Measurements from ENCODE around the gene NGF. TPM values are rescaled to one million over a fixed set of nuclear protein-coding genes. Genes with fewer than 3 reads are reported as not detected.
"Not testable (repeated sequence)": the region's sequence is repeated elsewhere in the genome, so short reads cannot be mapped to it uniquely, and the experiment has no call there.

Gene NGF
- total RNA-seq, 2 donors from 2014 or later: not detected

DNA sequence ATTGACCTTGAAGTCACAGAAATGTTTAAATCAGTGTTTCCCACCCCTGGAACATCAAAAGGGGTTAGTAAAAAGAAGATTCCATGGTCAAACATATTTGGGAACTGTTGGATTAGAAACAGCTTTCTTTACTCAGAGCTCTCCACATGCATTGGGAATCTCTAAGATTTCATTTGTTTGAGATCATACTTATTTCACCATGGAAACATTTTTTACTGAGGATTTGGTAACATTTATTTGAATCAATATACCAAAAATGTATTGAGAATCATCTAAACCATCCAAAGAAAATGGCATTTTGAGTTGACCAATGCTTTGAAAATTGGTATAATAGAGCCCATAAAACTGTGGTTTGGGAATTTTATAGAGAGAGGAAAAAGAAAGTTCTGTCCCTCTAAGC, 25.3 kb downstream of the NGF start:
- Mint-ChIP-seq H3K4me3 (no peak overlapping the region), H3K27me3 (peaks cover 26% of the 10 kb centered on the region), H3K36me3 (ENCODE audit: low read depth) (no peaks in the 10 kb centered on the region), H3K4me1 (no peaks in the 10 kb centered on the region), H3K27ac (no peak overlapping the region)
- DNase-seq: no peak
- no peaks in the 10 kb centered on the region for H3K9me3 ChIP-seq (ENCODE audit: control insufficient read depth, low read length, poor library complexity, severe bottlenecking)
- ATAC-seq: no peak

DNA sequence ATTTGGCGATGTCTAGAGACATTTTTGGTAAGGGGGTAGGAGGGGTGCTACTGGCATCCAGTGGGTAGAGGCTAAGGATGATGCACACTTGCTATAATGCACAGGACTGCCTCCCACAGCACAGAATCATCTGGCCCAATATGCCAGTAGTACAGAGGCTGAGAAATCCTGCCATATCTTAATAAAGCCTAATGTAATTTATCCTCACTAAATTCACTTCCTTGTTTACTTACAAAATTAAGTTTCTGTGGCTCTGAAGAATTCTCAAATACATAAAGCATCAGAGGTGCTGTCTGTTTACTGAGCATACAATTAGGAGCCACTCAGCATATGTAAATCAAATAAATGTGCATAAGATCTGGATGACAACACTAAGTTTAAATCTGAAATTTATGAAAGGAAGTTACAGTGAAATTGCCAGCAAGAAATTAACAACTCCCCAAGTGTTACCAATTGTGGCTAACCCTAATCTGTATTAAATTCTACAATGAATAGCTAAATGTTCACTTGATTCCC, 26.5 kb downstream of the NGF start:
- H3K4me3 Mint-ChIP-seq: no peak overlapping the region
- no peaks in the 10 kb centered on the region for H3K36me3 Mint-ChIP-seq (ENCODE audit: low read depth)
- H3K27ac Mint-ChIP-seq: no peak overlapping the region
- H3K27me3 Mint-ChIP-seq: peaks cover 23% of the 10 kb centered on the region
- no peaks in the 10 kb centered on the region for H3K9me3 ChIP-seq (ENCODE audit: control insufficient read depth, low read length, poor library complexity, severe bottlenecking)
- DNase-seq: no peak
- H3K4me1 Mint-ChIP-seq: no peaks in the 10 kb centered on the region
- no peak for ATAC-seq

DNA sequence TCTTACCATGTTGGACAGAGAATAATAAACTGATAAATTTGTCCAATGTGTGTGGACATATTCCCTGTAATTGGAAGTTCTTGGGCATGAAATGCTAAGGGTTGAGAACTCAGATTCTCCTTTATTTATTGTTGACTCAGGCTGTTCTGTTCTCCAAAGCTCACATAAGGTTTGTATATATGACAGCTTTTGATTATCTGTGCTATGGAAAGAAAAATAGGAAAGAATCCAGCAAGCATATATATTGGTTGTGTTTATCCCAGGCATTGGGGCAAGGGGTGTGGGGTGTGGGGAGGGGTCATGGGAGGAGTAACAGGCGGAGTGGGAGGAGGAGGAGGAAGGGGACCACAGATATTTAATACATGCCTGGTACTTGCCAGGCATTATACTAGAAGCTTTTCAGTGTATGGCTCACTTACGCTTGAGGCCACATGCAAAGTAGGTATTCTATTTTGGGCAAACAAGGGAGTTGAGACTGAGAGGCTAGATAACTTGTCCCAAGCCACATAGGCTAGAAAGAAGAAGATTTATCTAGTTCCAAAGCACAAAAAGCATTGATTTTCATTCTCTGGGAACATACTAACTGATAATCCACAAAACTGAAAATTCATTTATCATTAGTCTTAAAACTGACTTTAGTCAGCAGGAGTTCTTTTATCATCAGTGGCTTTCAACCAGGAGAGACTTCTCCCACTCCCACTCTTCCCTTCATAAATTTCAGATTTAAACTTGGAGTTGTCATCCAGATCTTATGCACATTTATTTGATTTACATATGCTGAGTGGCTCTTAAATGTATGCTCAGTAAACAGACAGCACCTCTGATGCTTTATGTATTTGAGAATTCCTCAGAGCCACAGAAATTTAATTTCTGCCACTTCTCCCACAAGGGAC, 27.2 kb downstream of the NGF start:
- H3K4me3 Mint-ChIP-seq: no peak overlapping the region
- H3K4me1 Mint-ChIP-seq: no peaks in the 10 kb centered on the region

DNA sequence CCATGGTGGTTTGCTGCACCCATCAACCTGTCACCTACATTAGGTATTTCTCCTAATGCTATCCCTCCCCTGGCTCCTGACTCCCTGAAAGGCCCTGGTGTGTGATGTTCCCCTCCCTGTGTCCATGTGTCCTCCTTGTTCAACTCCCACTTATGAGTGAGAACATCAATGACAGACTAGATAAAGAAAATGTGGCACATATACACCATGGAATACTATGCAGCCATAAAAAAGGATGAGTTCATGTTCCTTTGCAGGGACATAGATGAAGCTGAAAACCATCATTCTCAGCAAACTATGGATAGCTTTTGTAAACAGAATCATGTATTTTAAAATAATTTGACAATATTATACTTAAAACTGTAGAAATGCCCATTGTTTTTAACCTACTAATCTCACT, 28.5 kb downstream of the NGF start:
- not testable (repeated sequence) for H3K4me3 Mint-ChIP-seq; H3K27ac Mint-ChIP-seq; H3K4me1 Mint-ChIP-seq; ATAC-seq; H3K36me3 Mint-ChIP-seq (ENCODE audit: low read depth); H3K9me3 ChIP-seq (ENCODE audit: control insufficient read depth, low read length, poor library complexity, severe bottlenecking); DNase-seq
- peaks cover 16% of the 10 kb centered on the region for H3K27me3 Mint-ChIP-seq

More for the DNA sequence above, 27.2 kb downstream of the NGF start:
- Mint-ChIP-seq H3K27me3 (peaks cover 23% of the 10 kb centered on the region), H3K36me3 (ENCODE audit: low read depth) (no peaks in the 10 kb centered on the region), H3K27ac (no peak overlapping the region)
- ATAC-seq: no peak
- H3K9me3 ChIP-seq (ENCODE audit: control insufficient read depth, low read length, poor library complexity, severe bottlenecking): no peaks in the 10 kb centered on the region
- DNase-seq: no peak

DNA sequence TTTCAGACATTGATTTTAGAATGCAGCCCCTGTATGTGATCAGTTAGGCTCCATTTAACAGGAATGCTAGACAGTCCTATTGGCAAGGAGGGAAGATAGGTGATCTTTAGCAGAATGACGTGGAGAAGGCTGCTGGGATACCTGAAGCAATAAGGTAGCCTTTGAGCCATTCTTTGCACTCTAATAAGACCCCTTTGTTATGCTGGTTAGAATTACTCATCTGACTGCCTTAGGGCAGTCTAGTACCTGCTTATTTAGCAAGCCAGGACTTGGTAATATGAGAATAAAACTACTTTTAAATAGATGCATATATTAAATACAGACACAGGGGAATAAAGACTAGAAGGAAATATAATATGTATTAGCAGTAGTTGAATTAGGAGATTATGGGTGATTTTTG, 29.1 kb downstream of the NGF start:
- Mint-ChIP-seq H3K36me3 (ENCODE audit: low read depth) (no peaks in the 10 kb centered on the region), H3K4me3 (no peak overlapping the region), H3K27ac (no peak overlapping the region), H3K4me1 (no peaks in the 10 kb centered on the region), H3K27me3 (peaks cover 13% of the 10 kb centered on the region)
- DNase-seq (no peak), ATAC-seq (no peak)
- no peaks in the 10 kb centered on the region for H3K9me3 ChIP-seq (ENCODE audit: control insufficient read depth, low read length, poor library complexity, severe bottlenecking)

DNA sequence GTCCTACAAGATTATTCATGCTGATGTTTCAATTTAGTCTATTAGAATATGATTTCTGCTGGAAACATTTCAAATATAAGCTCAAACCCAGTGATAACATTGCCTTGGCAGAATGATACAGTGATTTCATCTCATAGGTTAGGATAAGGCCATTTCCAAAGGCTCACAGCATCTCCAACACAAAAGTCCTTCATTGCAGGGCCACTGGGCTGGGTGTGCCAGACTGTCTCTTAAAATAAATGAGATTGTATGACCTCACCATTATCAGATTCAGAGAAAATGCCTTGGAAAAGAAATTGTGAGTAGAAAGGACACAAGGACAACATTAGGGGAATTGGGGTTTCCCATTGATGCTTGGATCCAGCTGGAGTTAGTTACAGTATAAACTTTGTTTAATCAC, 30.4 kb downstream of the NGF start:
- no peak overlapping the region for H3K27ac Mint-ChIP-seq
- H3K4me1 Mint-ChIP-seq: no peaks in the 10 kb centered on the region

DNA sequence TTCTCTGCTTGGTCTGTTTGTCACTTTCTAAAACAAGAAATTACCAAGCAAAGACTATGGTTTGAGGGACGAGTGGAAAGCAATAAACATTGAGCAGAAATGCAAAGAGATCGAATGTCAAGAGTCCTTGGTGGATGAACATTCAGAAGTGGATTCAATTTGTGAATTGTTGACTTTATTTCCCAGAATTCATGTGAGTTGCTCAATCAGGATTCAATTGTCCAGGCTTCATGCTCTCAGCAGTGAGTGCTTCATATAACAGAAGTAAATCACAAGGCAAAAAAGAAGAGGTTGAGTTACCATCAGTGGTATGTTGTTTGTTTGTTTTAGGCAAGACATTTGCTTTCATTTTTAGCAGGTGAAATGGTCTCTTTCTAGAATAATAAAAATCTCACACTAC, 31.9 kb downstream of the NGF start:
- no peaks in the 10 kb centered on the region for H3K36me3 Mint-ChIP-seq (ENCODE audit: low read depth)
- ATAC-seq (no peak), DNase-seq (no peak)
- no peaks in the 10 kb centered on the region for H3K4me1 Mint-ChIP-seq
- H3K27me3 Mint-ChIP-seq: peaks cover 13% of the 10 kb centered on the region
- no peaks in the 10 kb centered on the region for H3K9me3 ChIP-seq (ENCODE audit: control insufficient read depth, low read length, poor library complexity, severe bottlenecking)
- no peak overlapping the region for H3K4me3 Mint-ChIP-seq
- no peak overlapping the region for H3K27ac Mint-ChIP-seq

More for the DNA sequence above, 30.4 kb downstream of the NGF start:
- ATAC-seq (no peak), DNase-seq (no peak)
- H3K36me3 Mint-ChIP-seq (ENCODE audit: low read depth): no peaks in the 10 kb centered on the region
- peaks cover 13% of the 10 kb centered on the region for H3K27me3 Mint-ChIP-seq
- H3K9me3 ChIP-seq (ENCODE audit: control insufficient read depth, low read length, poor library complexity, severe bottlenecking): no peaks in the 10 kb centered on the region
- no peak overlapping the region for H3K4me3 Mint-ChIP-seq

DNA sequence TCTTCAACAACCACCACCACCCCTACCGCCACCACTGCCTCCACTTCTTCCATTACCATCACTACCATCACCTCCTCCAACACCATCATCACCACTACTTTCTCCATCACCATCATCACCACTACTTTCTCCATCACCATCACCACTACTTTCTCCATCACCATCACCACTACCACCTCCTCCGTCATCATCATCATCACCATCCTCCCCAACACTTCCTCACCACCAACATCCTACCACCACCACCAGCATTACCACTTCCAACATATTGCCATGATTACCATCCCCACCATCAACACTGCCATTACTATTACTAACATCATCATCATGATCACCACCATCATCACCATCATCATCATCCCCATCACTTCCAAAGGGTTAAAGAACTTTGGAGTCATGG, 34.7 kb downstream of the NGF start:
- no peak overlapping the region for H3K27ac Mint-ChIP-seq

DNA sequence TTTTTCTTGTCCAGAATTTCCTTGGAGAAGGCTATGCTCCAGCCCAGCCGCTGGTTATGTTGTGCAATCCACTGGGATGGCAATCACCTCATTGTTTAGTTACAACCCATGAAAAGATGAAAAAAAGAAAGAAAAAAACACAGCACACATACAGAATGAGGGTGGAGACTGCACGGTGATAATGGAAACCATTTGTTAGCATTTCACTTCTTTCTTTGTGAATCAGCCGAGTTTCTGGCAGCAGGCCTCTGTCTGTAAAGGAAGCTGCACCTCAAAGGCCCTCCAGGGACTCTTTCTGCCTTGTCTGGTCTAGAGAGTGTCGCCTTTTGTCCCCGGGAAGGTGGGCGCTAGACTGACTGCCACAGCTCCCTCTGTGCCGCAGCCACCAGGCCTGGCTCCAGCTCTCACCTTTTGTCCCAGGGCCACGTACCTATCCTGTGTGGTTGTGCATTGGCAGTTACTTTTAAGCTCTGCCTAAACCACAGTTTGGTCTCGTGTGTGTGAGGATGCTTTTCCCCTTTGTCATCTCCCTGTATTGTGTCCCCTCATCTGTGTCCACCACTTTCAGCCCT, 35.6 kb downstream of the NGF start:
- H3K27me3 Mint-ChIP-seq: peaks cover 20% of the 10 kb centered on the region
- H3K9me3 ChIP-seq (ENCODE audit: control insufficient read depth, low read length, poor library complexity, severe bottlenecking): no peaks in the 10 kb centered on the region
- no peak for ATAC-seq
- no peaks in the 10 kb centered on the region for H3K36me3 Mint-ChIP-seq (ENCODE audit: low read depth)
- no peak overlapping the region for H3K4me3 Mint-ChIP-seq
- H3K4me1 Mint-ChIP-seq: no peaks in the 10 kb centered on the region
- H3K27ac Mint-ChIP-seq: no peak overlapping the region
- no peak for DNase-seq

More for the DNA sequence above, 34.7 kb downstream of the NGF start:
- Mint-ChIP-seq H3K4me3 (no peak overlapping the region), H3K36me3 (ENCODE audit: low read depth) (no peaks in the 10 kb centered on the region), H3K4me1 (no peaks in the 10 kb centered on the region), H3K27me3 (peaks cover 18% of the 10 kb centered on the region)
- DNase-seq (no peak), ATAC-seq (no peak)
- no peaks in the 10 kb centered on the region for H3K9me3 ChIP-seq (ENCODE audit: control insufficient read depth, low read length, poor library complexity, severe bottlenecking)

DNA sequence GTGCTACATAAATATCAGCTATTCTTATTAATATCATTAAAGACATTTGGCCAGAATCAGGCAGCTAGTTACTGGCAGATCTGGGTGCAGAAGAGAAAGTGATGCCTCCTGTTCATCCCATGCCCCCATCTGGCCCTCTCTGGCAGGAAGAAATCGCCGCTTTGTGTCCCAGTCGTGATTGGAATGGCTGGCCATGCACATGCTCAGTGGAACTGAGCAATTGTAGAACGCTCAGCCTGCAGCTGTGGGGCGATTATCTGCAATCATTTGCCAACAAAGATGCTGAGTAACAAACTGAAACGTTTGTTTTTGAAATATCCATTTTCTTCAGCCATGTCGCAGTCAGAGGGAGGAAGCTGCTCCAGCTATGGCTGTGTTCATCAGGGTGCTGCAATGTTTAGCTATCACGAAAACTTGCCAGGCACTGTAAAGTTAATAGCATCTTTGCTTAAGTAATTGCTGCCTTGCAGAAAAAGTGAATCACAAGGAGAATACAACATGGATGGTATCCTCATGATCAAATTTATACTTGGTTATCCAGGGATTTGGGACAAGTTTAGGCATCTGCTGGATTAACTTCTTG, 36.5 kb downstream of the NGF start:
- Mint-ChIP-seq H3K27ac (no peak overlapping the region), H3K4me1 (no peaks in the 10 kb centered on the region), H3K36me3 (ENCODE audit: low read depth) (no peaks in the 10 kb centered on the region), H3K27me3 (peaks cover 21% of the 10 kb centered on the region), H3K4me3 (no peak overlapping the region)
- H3K9me3 ChIP-seq (ENCODE audit: control insufficient read depth, low read length, poor library complexity, severe bottlenecking): no peaks in the 10 kb centered on the region
- DNase-seq (no peak), ATAC-seq (no peak)

DNA sequence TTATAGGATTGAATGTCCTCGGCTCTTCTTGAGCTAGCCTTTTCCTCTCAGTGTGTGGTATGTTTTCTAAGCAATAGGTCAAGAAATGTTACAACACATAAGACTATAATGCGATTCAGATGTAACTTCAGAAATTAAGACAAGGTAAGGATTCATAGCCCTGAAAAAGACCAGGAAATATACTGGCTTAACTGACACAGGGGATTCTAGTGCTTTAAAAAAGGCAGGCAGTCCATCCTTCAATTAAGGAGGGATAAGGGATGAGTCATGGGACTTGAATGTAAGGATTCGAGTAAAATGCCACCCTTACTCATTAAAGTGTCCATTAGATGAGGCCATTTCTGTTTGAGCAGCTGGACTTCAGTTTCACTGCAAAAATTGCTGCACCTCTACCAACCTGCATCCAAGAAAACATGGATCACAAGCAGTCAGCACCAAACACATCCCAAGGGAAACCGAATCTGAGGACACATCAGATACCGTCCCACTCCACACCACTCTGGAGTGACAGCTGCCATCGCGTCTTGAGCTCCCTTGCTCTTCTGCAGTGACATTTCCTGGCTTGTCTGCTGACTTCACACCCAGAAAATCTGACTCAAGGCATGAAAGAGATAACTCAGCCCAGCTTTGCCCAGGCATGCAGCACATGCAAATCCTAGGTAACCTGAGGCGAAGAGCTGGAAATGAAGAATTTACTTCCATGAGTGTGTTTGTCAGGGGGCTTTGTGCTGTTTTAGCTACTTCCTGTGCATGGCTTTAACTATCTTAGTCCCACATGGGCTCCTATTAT, 37.8 kb downstream of the NGF start:
- no peak for ATAC-seq
- Mint-ChIP-seq H3K4me1 (no peaks in the 10 kb centered on the region), H3K36me3 (ENCODE audit: low read depth) (no peaks in the 10 kb centered on the region), H3K27me3 (peaks cover 23% of the 10 kb centered on the region), H3K27ac (no peak overlapping the region), H3K4me3 (no peak overlapping the region)
- DNase-seq: no peak
- H3K9me3 ChIP-seq (ENCODE audit: control insufficient read depth, low read length, poor library complexity, severe bottlenecking): no peaks in the 10 kb centered on the region

DNA sequence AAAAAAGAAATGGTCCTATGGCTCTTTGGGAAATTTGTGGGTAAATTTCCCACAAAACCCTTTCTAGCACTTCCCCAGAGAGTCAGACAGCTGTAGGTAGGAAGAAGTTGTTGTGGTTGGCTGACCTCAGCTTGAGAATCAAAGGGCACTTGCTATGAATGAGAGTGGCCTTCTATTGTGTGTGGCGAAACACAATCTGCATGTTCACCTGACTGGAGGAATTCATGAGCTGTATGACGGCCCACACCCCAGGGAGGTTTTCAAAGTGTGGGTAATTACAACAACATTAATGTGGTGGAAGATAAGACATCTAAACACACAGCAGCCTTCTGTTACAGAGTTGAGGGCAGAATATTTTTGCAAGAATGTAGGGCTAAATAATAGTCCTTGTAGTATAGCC, 38.8 kb downstream of the NGF start:
- H3K27me3 Mint-ChIP-seq: peaks cover 32% of the 10 kb centered on the region
- DNase-seq (no peak), ATAC-seq (no peak)
- H3K4me1 Mint-ChIP-seq: no peaks in the 10 kb centered on the region
- no peak overlapping the region for H3K4me3 Mint-ChIP-seq
- no peaks in the 10 kb centered on the region for H3K9me3 ChIP-seq (ENCODE audit: control insufficient read depth, low read length, poor library complexity, severe bottlenecking)
- no peaks in the 10 kb centered on the region for H3K36me3 Mint-ChIP-seq (ENCODE audit: low read depth)
- no peak overlapping the region for H3K27ac Mint-ChIP-seq

DNA sequence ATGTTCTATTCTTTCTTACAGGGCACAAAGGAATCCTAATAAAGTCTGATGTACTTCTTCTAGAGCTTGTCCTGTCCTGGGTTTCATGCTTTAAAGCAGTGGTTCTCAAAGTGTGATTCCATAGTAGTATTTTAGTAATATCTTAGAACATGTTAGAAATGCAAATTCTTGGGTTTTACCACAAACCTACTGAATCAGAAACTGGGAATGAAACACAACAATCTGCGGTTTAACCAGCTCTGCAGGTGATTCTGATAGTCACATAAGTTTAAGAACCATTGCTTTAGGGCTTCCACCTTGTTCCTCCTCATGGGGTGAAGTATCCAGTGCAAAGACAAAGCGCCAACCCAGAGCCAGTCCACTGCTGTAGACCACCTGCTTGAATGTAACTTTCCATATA, 41.1 kb downstream of the NGF start:
- peaks cover 38% of the 10 kb centered on the region for H3K27me3 Mint-ChIP-seq
- H3K36me3 Mint-ChIP-seq (ENCODE audit: low read depth): no peaks in the 10 kb centered on the region
- no peaks in the 10 kb centered on the region for H3K4me1 Mint-ChIP-seq
- H3K27ac Mint-ChIP-seq: no peak overlapping the region
- no peak for ATAC-seq
- no peak overlapping the region for H3K4me3 Mint-ChIP-seq
- H3K9me3 ChIP-seq (ENCODE audit: control insufficient read depth, low read length, poor library complexity, severe bottlenecking): no peaks in the 10 kb centered on the region
- no peak for DNase-seq

Measured in T-helper 17 cell (primary cell).